ENCODE data around the gene ZNF556. TPM values are rescaled to one million over a fixed set of nuclear protein-coding genes. Genes with fewer than 3 reads are reported as not detected.

ZNF556 gene
- total RNA-seq, 2 experiments from 2014 or later: 0.09 TPM; not detected in 1

DNA sequence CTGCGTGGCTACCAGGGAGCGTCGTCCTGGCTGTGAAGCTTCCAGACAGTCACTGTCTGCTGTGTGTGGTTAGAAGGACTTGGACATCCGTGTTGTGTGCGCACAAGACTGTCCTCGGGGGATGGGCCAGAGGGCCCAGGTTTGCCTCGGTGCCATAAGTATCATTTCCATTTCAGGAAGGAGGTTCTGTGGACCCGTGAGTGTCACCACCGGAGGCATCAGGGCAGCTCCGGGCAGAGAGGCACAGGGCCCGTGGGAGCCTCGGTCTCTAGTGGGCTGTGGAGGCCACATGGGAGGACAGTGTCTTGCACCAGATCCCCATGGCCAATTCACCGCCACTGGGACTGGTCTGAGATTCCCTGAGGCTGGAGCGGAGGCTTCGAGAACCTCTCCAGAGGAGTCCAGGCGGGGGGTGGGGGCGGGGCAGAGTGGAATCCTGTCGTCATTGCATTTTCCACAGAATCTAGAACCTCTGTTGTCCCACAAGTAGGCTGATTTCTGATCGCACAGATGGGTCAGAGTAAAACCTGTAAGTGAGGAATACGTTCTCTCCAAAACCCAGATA, 39.6 kb downstream of the ZNF556 start:
- Histone ChIP-seq H3K9me2 (ENCODE audit: insufficient read depth, low read length) (no peaks in the 10 kb centered on the region), H2AFZ (ENCODE audit: low read length) (no peak overlapping the region), H4K20me1 (ENCODE audit: insufficient read depth, low read length) (no peaks in the 10 kb centered on the region), H3K4me3 (ENCODE audit: low read depth, low read length, poor library complexity, severe bottlenecking) (no peak overlapping the region), H3K9me3 (ENCODE audit: low read length) (no peaks in the 10 kb centered on the region), H3K4me2 (ENCODE audit: low read length) (no peak overlapping the region), H3K79me2 (ENCODE audit: insufficient read depth, low read depth, low read length) (peaks cover 14% of the 10 kb centered on the region; the same call in 1 of the 2 replicates), H3K4me1 (ENCODE audit: insufficient read depth, low read length, poor library complexity, severe bottlenecking) (peaks cover 9% of the 10 kb centered on the region), H3K36me3 (ENCODE audit: insufficient read depth, low read length) (no peaks in the 10 kb centered on the region), H3K27ac (ENCODE audit: low read depth, low read length, poor library complexity, severe bottlenecking) (no peak overlapping the region)
- DNase-seq (ENCODE audit: low spot score): no peak
- TF ChIP-seq, protein P1, sequence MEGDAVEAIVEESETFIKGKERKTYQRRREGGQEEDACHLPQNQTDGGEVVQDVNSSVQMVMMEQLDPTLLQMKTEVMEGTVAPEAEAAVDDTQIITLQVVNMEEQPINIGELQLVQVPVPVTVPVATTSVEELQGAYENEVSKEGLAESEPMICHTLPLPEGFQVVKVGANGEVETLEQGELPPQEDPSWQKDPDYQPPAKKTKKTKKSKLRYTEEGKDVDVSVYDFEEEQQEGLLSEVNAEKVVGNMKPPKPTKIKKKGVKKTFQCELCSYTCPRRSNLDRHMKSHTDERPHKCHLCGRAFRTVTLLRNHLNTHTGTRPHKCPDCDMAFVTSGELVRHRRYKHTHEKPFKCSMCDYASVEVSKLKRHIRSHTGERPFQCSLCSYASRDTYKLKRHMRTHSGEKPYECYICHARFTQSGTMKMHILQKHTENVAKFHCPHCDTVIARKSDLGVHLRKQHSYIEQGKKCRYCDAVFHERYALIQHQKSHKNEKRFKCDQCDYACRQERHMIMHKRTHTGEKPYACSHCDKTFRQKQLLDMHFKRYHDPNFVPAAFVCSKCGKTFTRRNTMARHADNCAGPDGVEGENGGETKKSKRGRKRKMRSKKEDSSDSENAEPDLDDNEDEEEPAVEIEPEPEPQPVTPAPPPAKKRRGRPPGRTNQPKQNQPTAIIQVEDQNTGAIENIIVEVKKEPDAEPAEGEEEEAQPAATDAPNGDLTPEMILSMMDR (conservative IDR thresholded peaks at IDR 0.05; ENCODE audit: low read length): no peak
- no peak for TF ChIP-seq EZH2phosphoT487 (IDR thresholded peaks at IDR 0.05; ENCODE audit: borderline replicate concordance, low read depth, low read length)
- intact Hi-C loops (cut with micrococcal nuclease; ENCODE audit: unreplicated experiment): no loop called here
- no TSS peak for BruUV-seq (replicated peaks)
- ChIA-PET POLR2A (no interaction called here), CTCF (ENCODE audit: unreplicated experiment) (no interaction called here)

DNA sequence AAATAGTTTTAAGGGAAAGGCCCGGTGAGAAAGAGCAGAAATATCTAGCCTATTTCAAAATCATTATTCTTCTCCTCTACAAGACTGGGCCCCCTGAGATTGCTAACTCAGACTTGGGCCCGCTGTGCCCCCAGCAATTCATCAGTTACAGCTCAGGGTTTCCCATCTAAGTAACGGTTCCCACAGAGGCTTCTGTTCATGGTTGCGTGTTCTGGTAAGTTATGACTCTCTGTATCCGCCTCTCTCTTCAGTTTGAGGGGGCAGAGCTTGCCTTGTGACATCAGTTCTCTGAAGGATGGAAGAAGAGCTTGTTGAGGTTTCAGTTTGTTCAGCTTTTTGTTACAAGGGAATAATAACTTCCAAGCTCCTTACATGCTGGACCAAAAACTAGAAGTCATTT, 45.2 kb downstream of the ZNF556 start:
- H4K20me1 ChIP-seq (ENCODE audit: insufficient read depth, low read length): no peaks in the 10 kb centered on the region
- intact Hi-C loops (cut with micrococcal nuclease; ENCODE audit: unreplicated experiment): no loop called here
- peaks cover 8% of the 10 kb centered on the region; the same call in 1 of the 2 replicates for H3K79me2 ChIP-seq (ENCODE audit: insufficient read depth, low read depth, low read length)
- CTCF ChIA-PET (ENCODE audit: unreplicated experiment): no interaction called here
- H3K27ac ChIP-seq (ENCODE audit: low read depth, low read length, poor library complexity, severe bottlenecking): no peak overlapping the region
- no peaks in the 10 kb centered on the region for H3K9me3 ChIP-seq (ENCODE audit: low read length)
- H2AFZ ChIP-seq (ENCODE audit: low read length): no peak overlapping the region
- no peaks in the 10 kb centered on the region for H3K4me1 ChIP-seq (ENCODE audit: insufficient read depth, low read length, poor library complexity, severe bottlenecking)
- TF ChIP-seq, protein P1 (conservative IDR thresholded peaks at IDR 0.05; ENCODE audit: low read length): no peak
- TF ChIP-seq EZH2phosphoT487 (IDR thresholded peaks at IDR 0.05; ENCODE audit: borderline replicate concordance, low read depth, low read length): no peak
- H3K4me2 ChIP-seq (ENCODE audit: low read length): no peak overlapping the region
- peaks cover 30% of the 10 kb centered on the region for H3K36me3 ChIP-seq (ENCODE audit: insufficient read depth, low read length)
- no peak for DNase-seq (ENCODE audit: low spot score)
- BruUV-seq (replicated peaks): no TSS peak
- no peaks in the 10 kb centered on the region for H3K9me2 ChIP-seq (ENCODE audit: insufficient read depth, low read length)
- POLR2A ChIA-PET: no interaction called here
- H3K4me3 ChIP-seq (ENCODE audit: low read depth, low read length, poor library complexity, severe bottlenecking): no peak overlapping the region

DNA sequence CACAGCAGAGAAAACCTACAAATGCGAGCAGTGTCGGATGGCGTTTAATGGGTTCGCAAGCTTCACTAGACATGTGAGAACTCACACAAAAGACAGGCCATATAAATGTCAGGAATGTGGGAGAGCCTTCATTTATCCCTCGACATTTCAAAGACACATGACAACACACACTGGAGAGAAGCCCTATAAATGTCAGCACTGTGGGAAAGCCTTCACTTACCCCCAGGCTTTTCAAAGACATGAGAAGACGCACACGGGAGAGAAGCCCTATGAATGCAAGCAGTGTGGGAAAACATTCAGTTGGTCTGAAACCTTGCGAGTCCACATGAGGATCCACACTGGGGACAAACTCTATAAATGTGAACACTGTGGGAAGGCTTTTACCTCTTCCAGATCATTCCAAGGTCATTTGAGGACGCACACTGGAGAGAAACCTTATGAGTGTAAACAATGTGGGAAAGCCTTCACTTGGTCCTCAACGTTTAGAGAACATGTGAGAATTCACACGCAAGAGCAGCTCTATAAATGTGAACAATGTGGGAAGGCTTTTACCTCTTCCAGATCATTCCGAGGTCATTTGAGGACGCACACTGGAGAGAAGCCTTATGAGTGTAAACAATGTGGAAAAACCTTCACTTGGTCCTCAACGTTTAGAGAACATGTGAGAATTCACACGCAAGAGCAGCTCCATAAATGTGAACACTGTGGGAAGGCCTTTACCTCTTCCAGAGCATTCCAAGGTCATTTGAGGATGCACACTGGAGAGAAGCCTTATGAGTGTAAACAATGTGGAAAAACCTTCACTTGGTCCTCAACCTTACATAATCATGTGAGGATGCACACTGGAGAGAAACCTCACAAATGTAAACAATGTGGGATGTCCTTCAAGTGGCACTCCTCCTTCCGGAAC, 50.4 kb downstream of the ZNF556 start:
- Histone ChIP-seq H3K27ac (ENCODE audit: low read depth, low read length, poor library complexity, severe bottlenecking) (no peak overlapping the region), H2AFZ (ENCODE audit: low read length) (no peak overlapping the region), H3K9me3 (ENCODE audit: low read length) (no peaks in the 10 kb centered on the region), H3K36me3 (ENCODE audit: insufficient read depth, low read length) (peaks cover 52% of the 10 kb centered on the region), H3K9me2 (ENCODE audit: insufficient read depth, low read length) (no peaks in the 10 kb centered on the region), H3K79me2 (ENCODE audit: insufficient read depth, low read depth, low read length) (no peaks in the 10 kb centered on the region), H3K4me3 (ENCODE audit: low read depth, low read length, poor library complexity, severe bottlenecking) (no peak overlapping the region), H3K4me1 (ENCODE audit: insufficient read depth, low read length, poor library complexity, severe bottlenecking) (no peaks in the 10 kb centered on the region), H4K20me1 (ENCODE audit: insufficient read depth, low read length) (no peaks in the 10 kb centered on the region), H3K4me2 (ENCODE audit: low read length) (no peak overlapping the region)
- intact Hi-C loops (cut with micrococcal nuclease; ENCODE audit: unreplicated experiment): no loop called here
- ChIA-PET POLR2A (no interaction called here), CTCF (ENCODE audit: unreplicated experiment) (no interaction called here)
- TF ChIP-seq EZH2phosphoT487 (IDR thresholded peaks at IDR 0.05; ENCODE audit: borderline replicate concordance, low read depth, low read length): no peak
- TF ChIP-seq, protein P1 (conservative IDR thresholded peaks at IDR 0.05; ENCODE audit: low read length): no peak
- DNase-seq (ENCODE audit: low spot score): no peak
- no TSS peak for BruUV-seq (replicated peaks)

Measured in OCI-LY7 (cell line).